Endometrial microvascular endothelial cells (primary cell): ENCODE measurements around the gene HS1BP3. TPM values are rescaled to one million over a fixed set of nuclear protein-coding genes. Genes with fewer than 3 reads are reported as not detected.

ENCODE experiments used
- in situ Hi-C: cut with HindIII; loops from 2 replicates; pipeline ENCODE4 v1.10.0; 2017; ENCODE audit warnings: low sequenced_read_pairs, low pct_unique_long_range_greater_than_20kb; ENCODE audit errors: inconsistent ontology term
- total RNA-seq: library from RNA; depleted of rRNA; stranded (reverse); fragments of >200 nt; gene quantifications from one replicate; pipeline ENCODE4 v1.2.3, GENCODE V29; 2015; ENCODE audit errors: inconsistent ontology term

The HS1BP3 gene
- total RNA-seq, 1 donor from 2014 or later, result 22.0 TPM

DNA sequence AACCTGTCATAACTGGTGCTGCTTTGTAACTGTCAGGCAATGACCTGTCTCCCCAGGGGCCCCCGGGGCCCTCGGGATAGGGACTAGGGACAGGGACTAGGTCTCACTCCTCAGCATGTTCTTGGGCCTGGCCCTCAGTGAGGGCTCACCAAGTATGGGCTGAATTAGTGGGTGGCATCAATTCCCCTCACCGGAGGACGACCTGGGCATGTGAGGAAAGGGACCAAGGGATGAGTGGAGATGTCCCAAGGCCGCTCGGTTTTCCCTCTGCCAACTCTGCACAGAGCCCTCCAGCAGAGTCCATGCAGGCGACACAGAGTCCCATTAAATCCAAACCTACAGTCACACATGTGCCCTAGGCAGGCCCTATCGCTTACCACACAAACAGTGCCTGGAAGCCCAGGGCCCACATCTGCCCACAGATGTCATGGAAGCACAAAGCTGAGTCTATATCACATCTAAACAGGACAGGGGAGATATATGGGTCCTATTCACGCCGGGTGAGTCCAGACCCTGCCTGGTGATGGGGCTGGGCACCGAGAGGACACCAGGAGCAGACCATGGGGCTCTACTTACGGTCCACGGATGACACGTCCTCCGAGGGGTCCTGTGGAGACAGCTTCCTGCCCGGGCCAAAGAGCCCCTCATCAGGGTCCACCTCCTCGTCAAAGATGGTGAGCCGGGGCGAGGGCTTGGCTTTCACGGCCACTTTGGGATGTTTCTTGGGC, 26.6 kb downstream of the HS1BP3 start:
- in situ Hi-C loops, result loop anchor here (10.0 kb wide), 1 partner anchor 50 kb away; no protein-coding TSS in a partner anchor

DNA sequence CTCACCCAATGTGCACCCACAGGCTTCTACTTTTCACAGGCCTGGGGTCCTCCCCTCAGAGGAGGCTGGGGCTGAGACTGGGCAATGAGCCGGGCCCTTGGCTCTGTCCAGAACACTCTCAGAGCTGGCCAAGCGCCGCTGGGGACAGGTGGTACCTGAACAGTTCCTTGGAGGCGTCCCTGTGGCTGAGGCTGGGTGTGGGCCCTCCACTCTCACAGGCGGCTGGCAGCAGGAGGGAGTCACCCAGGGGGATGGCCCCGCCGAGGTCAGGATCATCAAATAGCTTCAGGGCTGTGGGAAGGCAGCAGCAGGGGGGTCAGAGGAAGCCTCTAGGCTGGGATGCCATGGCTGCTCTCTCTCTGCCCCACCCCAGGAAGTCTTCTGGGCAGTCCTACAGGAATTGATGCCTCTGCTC, 27.1 kb downstream of the HS1BP3 start:
- in situ Hi-C loops, result loop anchor here (10.0 kb wide), 1 partner anchor 49 kb away; no protein-coding TSS in a partner anchor

DNA sequence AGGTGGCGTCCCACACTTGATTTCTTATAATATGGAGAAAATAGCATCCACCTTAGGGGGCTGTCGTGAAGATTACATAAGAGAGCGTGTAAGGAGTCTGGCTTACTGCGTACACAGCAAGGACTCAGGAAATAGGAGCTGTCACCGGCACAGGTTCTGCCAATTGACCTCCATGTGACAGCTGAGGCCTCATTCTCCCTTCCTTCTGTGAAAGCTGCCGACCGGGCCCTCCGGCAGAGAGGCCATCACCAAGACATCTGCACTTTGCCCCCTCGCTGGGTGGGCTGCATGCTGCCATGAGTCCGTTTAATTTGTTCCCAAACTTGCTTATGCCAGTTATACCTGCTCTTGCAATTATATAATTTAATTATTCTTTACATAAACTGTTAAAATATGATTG, 27.7 kb downstream of the HS1BP3 start:
- in situ Hi-C loops, result loop anchor here (10.0 kb wide), 1 partner anchor 48 kb away; no protein-coding TSS in a partner anchor

DNA sequence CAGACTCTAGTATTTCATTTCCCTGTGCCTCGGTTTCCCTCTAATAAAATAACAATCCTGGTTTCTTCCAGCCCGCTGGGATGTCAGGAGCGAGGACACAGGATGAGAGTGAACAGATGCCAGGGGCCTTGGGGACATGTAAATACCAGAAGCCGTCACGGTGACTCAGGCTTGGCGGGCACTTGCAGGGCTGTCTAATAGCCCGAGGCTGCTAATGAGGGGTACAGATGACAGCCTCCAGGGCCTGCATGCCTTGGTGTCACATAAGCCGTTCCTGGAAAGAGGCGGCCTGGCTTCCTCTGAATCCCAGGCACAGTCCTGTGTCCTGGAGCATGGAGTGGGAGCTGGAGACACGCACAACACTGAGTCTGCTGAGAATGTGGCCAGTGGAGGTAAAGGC, 28.2 kb downstream of the HS1BP3 start:
- in situ Hi-C loops, result loop anchor here (10.0 kb wide), 1 partner anchor 48 kb away; no protein-coding TSS in a partner anchor

DNA sequence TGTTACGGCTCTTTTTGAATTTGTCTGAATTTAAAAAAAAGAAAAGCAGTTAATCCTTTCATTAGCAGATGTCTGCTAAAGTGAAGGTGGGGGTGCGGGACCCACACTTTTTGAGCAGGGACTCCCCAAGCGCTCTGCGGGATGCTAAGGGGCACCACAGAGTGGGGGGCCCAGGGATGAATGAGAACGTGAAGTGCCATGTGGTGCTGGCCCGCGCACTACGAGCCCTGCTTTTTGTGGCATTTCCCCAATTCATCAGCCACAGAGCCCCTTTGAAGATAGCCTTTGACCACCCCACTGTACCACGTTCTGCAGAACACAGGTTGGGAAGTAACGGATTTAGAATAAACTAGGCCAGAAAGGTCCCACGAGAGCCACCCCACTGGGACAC, 28.6 kb downstream of the HS1BP3 start:
- in situ Hi-C loops, result loop anchor here (10.0 kb wide), 1 partner anchor 47 kb away; no protein-coding TSS in a partner anchor

- in situ Hi-C loops, result loop anchor here (10.0 kb wide), 1 partner anchor 47 kb away; no protein-coding TSS in a partner anchor
Measured at GRCh38 chr2:20621366-20622295, 29.3 kb downstream of the HS1BP3 start.

DNA sequence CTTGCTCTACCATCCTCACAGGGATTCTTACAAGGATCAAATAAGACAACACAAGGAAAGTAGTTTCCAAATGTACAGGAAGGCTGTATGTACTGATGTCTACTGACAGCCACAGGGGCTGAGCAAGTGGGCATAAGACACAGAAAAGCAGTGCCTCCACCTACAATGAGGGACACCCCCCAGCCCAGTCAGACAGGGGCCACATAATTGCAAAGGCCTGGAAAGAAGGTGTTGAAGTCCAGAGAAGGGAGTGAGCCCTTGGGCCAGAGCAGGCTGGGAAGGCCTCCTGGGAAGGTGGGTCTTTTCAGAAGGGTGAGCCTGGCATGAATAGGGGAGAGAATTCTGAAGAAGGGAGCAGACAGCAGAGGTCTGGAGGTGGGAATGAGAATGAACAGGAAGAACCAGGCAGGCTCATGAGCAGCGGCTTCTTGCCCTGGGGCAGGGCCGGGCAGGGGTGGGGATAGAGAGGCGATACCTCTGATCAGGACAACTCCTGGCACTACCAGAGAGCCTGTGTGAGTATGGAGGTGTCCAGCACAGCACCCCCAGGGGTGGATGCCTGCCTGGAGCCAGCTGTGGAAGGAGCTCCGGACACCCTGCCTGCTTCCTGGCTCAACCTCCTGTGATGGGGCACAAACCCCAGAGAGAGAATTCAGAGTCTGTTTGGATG, 30.1 kb downstream of the HS1BP3 start:
- in situ Hi-C loops, result loop anchor here (10.0 kb wide), 1 partner anchor 46 kb away; no protein-coding TSS in a partner anchor

DNA sequence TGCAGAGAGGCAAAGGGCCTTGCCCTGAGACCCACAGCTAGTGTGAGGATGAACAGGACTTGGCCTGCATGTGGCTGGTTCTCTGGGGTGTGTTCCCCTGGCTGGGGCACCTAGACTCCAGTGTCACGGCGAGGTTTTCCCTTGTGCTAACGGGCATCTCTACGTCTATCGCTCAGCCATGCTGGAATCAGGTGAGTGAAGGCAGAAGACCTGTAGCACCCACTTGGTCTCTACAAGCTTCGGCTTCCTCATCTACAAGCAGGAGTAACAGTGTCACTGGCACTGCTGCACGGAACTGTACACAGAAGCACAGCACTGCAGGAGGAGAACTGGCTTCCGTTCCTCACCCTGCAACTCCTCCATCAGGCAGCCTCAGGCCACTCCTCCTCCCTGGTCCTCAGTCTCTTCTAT, 30.6 kb downstream of the HS1BP3 start:
- in situ Hi-C loops, result loop anchor here (10.0 kb wide), 1 partner anchor 45 kb away; no protein-coding TSS in a partner anchor

- in situ Hi-C loops, result loop anchor here (10.0 kb wide), 1 partner anchor 45 kb away; no protein-coding TSS in a partner anchor
Measured at GRCh38 chr2:20619624-20620024, 31.3 kb downstream of the HS1BP3 start.

- in situ Hi-C loops, result no loop called here
Measured at GRCh38 chr2:20618886-20619521, 31.9 kb downstream of the HS1BP3 start.

- in situ Hi-C loops, result no loop called here
Measured at GRCh38 chr2:20618468-20618885, 32.4 kb downstream of the HS1BP3 start.

GRCh38 chr2:20617892-20618467, 32.9 kb downstream of the HS1BP3 start:
- in situ Hi-C loops, result no loop called here

DNA sequence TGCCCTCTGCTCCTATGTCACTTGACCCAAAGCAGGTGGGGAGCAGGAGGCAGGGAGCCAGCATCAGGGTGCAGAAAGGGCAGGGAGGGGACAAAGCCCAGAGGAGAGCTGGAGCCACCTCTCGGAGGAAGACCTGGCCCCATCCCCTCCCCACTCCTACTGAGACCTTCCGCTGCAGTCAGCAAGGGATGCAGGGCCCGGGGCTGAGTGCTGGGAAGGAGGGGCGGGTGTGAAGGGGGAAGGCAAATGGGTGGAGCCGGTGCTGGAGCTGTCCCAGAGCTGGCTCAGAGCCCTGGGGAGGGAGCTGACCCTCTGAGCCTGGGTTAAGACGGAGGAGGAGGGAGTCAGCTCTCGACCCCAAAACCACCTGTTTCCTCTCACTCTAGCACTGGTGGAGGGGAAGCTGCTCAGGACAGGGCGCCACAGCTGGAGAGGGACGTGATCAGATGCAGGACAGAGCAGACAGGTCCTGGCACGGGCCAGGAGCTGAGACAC, 33.8 kb downstream of the HS1BP3 start:
- in situ Hi-C loops, result no loop called here

- in situ Hi-C loops, result no loop called here
Measured at GRCh38 chr2:20616341-20616871, 34.5 kb downstream of the HS1BP3 start.

DNA sequence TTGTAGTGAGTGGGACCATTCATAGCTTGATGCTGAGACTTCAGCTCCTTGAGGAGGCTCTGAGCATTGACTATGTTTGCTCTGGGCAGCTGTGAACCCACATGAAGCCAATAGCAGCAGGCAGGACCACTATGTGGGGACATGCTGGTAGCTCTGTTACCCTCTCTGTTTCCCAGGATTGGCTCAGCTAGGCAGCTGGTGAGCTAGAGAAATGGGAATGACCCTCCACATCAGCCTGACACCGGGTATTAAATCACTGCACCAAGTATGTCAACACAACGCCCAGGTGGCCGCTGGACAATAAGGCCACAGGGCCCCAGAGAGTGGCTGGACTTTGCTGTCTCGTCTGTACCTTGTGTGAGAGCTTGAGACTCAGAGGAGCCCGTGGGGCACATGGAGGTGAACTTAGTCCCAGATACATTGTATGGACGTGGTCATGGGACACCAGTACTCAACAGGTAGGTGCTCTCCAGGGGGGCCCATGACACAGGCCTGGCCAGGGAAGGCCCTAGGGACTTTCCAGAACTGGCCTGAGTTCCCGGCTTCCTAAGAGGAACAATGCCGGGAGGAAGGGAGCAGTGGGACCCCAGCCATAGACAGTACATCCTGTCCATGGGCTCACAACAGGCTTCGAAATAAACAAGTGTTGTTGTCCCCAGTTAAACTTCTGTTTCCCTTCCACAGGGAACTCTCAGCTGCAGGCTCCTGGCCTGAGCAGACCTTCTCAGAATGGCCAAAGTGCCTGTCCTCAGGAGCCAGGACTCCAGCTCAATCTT, 35.2 kb downstream of the HS1BP3 start:
- in situ Hi-C loops, result no loop called here

- in situ Hi-C loops, result no loop called here
Measured at GRCh38 chr2:20615068-20615465, 35.8 kb downstream of the HS1BP3 start.
